ENCODE data around the gene SNX13.

- no peak for TF ChIP-seq POLR2A (IDR thresholded peaks at IDR 0.05)
- TF ChIP-seq CTCF (IDR thresholded peaks at IDR 0.05), result no peak
Measured at GRCh38 chr7:17802056-17802455, 138.2 kb downstream of the SNX13 start.
